GM12801 (cell line): Measurements from ENCODE around the gene SLC38A7.

Experiments used
- CTCF ChIP-seq: IDR thresholded peaks from one replicate; pipeline ENCODE4 v1.5.1; 2011; ENCODE audit warnings: control low read depth; ENCODE audit not compliant: insufficient read length; ENCODE audit errors: extremely low read depth

SLC38A7 gene

GRCh38 chr16:58684354-58685083 is at the start of gene SLC38A7:
Gene SLC38A7 (minus strand): TSS chr16:58684770. CDS start chr16:58680126, 4,644 bp downstream.
- no peak for TF ChIP-seq CTCF

- TF ChIP-seq CTCF, result no peak
Measured at GRCh38 chr16:58733671-58734458, 49.3 kb upstream of the SLC38A7 start, which contains the start of gene GOT2. Gene GOT2 (minus strand): TSS chr16:58734316. CDS start chr16:58734228, 88 bp downstream.

GRCh38 chr16:58733248-58733670 is 48.7 kb upstream of the SLC38A7 start:
- no peak for TF ChIP-seq CTCF

GRCh38 chr16:58732545-58733247 is 48.1 kb upstream of the SLC38A7 start:
- no peak for TF ChIP-seq CTCF

GRCh38 chr16:58730724-58731370 is 46.3 kb upstream of the SLC38A7 start:
- TF ChIP-seq CTCF, result no peak

GRCh38 chr16:58727796-58728568 is 43.4 kb upstream of the SLC38A7 start:
- TF ChIP-seq CTCF, result no peak
